COR-L47 (cell line): Measurements from ENCODE around the gene DIP2A.

Source experiments
- DNase-seq: peaks from one replicate; lab custom pipeline; 2025; lab: John Stamatoyannopoulos, UW

DIP2A gene

DNA sequence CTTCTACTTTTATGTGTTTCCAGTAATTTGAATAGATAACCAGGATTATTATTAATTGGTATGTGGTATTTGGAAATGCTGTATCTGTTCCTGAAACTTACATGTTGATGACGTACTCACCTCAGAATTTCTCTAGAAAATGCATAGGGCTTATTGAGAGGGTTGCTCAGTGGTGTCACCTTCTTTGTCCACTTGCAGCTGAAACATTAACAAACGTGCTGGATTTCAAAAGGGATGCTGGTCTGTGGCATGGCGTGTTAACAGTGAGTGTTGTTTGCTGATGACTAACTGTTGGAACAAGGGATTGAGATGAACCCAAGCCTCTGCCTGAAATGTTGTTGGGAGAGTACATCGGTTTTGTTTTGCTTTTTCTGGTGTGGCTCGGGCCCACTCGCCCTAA lies 78.3 kb downstream of the DIP2A start:
- no peak for DNase-seq

DNA sequence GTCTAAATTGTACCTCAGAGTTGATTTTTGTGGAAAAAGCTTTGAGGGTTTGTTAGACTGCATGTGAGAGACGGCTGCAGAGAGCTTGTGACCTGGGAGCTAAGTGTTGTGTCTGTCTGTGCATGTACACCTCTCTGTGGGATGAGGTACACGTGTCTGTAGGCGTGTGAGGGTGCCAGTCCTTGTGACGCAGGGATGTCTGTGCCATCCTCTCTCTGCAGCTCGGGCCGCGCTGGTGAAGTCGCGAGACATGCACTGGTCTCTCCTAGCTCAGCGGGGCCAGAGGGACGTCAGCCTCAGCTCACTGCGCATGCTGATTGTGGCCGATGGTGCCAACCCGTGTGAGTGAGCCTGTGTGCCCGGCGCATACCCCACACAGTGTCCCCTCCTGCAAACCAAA lies 79.6 kb downstream of the DIP2A start:
- DNase-seq: no peak

DNA sequence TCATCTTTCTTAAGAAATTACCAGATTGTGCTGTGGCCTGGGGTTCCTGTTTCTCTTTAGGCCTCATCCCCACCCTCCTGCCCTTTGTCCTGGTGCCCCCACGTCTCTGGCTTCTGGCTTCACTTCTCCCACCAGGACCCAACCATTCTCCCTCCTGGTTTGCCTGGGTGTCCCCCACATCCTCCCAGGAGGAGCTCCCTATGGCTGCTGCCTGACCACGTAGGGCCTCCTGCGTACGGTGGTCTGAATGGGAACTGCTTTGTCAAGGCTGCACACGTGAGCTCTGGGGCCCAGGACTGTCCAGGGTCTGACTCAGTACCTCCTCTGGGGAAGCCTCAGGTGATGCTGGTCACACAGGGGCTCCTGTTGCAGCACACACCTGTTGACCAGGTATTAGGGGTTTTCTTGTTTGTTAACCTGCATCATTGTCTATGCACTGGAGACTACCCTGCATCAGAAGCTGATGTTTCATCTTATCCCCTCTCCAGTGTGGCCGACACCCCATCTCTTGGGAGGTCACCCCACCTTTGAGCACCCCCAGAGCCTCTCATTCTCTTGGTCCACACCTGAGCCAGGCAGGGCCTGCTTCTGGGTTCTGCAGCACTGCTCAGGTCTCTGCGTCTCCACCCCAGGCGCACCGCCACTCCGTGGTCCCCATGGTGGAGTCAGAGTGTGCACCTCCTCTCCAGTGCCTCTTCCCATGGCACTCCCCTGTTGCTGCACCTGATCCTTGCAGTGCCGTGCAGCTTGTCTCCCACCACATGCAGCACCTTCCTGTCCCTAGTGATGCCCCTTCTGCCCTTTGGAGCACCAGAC lies 80.4 kb downstream of the DIP2A start:
- DNase-seq: no peak

DNA sequence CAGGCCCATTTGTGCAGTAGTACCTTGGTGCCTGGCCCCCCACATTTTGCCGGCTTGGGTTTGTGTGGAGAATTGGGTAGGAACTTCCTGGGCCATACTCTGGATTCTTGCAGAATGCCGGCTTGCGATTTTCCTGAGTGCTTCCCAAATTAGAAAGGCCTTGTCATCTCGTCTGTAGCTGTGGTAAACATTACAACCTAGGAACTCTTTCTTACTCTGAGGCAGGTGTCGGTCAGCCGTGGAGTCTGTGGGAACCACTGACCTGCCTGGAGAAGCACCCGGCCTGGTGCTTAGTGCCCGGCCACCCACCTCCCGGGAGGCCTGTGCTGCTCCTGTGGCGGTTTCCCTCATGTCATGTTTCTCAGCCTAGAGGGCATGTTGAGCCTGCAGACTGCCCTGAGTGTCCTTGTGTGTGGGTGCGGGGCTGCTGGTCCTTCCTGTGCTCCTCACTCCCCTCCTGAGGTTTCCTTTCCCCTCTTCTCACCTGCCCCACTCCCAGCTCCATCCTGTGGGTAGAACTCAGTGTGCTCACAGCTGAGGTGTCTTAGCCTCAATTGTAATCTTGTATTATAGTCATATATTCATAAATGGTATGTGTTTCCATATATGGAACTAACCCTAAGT lies 81.5 kb downstream of the DIP2A start:
- no peak for DNase-seq

DNA sequence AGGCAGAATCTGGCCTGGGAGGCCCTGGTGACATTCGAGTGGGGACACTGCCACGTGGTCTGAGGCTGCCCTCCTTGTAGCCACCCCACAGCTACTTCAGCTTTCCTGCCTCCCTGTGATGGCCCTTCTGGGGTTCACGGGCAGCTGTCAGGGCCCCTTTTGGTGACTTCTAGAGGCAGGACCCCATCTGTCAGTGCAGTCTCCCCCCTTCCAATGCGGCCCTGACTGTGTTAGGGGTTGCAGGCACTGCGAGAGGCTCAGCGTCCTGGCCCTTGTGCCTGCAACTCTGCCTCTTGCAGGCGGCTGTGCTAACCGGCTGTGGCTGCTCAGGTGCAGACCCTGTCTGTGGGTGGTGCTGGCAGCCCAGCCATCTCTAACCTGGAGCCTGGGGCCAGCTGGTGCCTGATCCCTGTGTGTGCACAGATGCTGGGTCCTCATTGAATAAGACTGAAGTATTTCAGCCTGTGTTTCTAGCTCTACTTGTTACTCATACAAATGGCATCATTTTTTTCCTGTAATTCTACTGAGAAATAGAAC lies 84.0 kb downstream of the DIP2A start:
- no peak for DNase-seq

DNA sequence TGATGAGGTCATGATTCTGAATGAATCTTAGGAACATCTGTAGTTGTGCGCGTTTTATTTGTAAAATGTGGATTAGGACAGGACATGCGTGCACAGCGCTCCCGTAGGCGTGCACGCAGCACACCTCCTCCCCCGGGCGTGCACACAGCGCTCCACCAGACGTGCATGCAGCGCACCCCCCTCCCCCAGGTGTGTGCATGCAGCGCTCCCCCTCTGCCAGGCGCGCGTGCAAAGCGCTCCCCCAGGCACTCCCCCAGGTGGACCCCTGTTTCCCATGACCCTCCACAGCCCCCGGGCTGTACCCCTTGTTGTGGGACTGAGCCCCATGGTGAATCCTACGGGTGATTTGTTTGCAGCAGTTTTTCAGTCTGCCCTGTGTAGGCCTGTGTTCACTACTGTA lies 84.6 kb downstream of the DIP2A start:
- no peak for DNase-seq

DNA sequence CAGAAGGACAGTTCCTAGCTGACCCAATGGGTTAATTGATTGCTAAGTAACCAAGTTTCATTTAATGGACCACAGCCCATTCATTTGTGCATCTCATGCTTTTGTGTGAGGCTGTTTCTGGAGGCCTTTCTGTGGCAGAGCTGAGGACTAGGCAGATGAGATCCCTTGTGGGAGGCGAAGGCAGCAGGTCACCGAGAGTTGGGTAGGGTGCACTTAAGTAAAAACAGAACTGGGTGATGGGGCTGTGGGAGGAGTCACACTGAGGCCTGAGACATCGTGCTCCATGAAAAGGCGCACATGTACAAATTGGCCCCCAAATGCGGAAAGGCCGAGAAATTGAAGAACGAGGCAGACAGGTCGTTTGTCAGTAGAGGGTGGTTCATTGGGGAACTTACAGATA lies 85.3 kb downstream of the DIP2A start:
- no peak for DNase-seq

DNA sequence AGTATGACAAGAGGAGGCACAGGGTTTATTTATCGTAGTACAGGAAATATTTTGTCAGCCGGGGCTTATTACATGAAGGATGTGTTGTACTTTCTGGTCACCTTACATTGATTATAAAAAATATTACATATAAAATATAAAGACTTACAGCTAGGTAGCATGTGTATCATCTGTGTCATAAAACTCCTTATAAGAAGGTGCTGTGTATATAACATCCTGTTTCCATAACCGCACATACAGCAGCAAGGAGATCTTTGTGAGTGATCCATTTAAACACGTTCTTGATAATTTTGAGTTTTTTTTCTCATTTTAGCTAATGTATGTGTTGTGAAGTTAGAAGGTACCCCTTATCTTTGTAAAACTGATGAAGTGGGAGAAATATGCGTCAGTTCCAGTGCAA lies 86.1 kb downstream of the DIP2A start:
- no peak for DNase-seq

DNA sequence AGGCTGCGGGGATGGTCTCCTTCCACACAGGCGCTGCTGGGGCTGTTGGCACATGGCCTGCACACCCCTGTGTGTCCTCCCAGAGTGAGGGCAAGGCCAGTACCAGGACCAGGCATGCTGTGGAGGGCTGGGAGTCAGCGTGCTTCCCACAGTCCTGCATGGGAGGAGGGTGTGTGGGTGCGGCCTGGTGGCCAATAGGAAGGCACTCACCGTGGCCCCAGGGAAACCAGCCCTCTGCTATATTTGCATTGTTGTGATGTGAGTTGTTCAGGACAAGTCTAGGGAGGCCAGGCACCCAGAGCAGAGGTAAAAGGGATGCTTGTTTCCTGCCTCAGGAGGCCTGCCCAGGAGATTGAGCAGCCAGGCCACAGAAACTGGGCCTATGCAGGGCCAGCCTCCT lies 86.7 kb downstream of the DIP2A start:
- no peak for DNase-seq

DNA sequence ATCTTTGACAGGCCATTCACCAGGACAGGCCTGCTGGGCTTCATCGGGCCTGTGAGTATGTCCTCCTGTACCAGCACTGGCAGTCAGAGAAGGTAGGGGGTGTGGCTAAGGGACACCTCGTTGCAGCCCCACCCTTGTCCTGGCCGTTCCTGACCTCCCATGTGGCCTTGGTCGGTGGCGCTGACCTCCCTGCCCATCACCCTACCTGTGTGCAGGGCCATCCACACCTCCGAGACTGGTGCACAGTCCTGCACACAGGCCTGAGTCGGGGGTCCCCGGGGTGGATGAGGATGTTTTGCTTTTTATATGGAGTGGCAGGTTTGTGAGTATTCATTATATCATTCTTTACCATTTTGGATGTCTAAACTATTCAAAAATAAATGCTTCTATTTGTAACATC lies 87.2 kb downstream of the DIP2A start:
- no peak for DNase-seq

DNA sequence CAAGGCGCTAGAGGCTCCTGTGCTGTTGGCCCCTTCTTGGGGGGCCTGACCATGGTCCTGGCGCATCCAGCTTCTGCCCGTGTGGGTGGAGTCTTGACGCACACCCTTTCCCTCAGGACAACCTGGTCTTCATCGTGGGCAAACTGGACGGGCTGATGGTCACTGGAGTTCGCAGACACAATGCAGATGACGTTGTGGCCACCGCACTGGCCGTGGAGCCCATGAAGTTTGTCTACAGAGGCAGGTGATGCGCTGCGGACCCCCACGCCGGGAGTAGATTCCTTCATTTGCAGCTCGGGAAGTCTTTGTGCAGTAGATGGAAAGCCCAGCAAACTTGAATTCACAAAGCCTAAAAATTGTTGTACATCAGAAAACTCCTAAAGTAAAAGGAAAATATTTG lies 88.1 kb downstream of the DIP2A start:
- no peak for DNase-seq

DNA sequence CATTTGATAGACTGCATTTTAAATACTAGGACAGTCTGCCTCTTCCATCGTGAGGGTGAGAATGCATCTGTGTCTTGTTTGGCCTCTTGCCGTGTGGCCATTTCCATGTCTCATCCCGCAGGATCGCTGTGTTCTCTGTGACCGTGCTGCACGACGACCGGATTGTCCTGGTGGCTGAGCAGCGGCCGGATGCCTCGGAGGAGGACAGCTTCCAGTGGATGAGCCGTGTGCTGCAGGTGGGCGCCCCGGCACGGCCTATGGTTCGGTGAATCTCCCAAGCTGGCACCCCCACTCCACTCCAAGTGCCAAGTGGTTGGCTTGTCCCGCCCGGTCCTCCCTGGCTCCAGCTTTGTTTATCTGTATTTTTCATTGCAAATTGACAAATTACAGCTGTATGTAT lies 91.0 kb downstream of the DIP2A start:
- no peak for DNase-seq

DNA sequence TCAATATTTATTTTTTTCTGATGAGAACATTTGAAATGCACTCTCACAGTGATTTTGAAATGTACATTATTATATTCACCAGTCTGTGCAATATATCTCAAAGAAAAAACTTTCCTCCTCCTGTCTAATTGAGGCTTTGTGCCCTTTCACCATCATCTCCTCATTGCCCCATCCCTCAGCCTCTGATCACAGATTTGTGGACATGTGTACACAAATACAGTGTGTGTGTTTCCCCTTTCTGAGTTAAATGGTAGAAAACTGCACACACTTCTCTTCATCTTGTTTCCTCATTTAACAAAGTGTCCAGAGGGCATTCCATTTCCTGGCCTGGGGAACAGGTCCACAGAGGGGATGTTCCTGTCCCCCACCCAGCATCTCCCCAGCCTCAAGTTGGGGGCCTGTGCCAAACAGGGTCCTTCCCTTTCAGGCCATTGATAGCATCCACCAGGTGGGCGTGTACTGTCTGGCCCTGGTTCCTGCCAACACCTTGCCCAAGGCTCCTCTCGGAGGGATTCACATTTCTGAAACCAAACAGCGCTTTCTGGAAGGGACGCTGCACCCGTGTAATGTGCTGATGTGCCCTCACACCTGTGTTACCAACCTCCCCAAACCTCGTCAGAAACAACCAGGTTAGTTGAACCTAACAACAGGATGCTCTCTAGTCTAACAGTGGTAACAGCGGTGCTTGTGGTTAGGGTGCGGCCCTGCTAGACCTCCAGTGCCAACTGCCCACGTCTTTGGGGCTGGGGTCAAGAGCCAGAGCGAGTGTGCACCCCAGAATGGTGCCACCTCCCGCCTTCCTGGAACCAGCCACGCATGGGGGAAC lies 91.6 kb downstream of the DIP2A start:
- no peak for DNase-seq

DNA sequence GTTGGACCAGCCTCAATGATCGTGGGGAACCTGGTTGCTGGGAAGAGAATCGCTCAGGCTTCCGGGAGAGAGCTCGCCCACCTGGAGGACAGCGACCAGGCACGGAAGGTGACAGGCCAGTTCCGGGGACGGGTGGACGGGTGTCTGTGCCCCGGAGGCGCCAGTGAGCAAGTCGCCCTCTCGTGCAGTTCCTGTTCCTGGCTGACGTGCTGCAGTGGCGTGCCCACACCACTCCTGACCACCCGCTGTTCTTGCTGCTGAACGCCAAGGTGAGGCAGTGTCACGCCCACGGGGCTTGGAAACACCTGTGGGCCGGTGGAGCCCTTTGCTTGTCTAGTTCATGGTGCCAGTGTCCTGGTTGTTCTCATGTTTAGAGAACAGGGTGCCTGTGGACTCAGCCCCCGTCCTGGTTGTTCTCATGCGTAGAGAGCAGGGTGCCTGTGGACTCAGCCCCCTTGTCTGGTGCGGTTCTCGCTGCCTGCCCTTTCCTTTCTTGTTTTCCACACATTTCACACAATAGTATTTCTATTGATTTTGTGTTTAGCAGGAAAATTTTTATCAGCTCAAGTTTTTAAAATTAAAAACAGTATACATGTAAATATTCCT lies 93.0 kb downstream of the DIP2A start:
- no peak for DNase-seq

DNA sequence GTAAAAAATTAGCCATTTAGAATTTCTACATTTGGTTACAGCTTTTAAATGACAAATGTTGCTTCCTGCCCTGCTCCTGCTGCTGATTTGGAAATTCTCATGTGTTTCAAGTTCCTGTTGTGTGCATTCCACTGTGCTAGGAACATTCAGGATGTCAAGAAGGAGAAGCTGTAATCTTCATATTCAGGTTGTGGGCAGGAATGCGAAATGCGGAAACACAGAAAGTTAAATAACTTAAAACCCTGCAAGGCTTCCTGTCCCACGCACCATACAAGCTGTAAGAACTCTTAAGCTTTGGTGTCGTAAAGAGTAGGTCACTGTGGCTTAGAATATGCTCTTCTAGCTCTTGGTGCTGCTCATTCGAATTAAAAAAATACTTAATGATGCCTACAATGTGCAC lies 93.6 kb downstream of the DIP2A start:
- DNase-seq: no peak

DNA sequence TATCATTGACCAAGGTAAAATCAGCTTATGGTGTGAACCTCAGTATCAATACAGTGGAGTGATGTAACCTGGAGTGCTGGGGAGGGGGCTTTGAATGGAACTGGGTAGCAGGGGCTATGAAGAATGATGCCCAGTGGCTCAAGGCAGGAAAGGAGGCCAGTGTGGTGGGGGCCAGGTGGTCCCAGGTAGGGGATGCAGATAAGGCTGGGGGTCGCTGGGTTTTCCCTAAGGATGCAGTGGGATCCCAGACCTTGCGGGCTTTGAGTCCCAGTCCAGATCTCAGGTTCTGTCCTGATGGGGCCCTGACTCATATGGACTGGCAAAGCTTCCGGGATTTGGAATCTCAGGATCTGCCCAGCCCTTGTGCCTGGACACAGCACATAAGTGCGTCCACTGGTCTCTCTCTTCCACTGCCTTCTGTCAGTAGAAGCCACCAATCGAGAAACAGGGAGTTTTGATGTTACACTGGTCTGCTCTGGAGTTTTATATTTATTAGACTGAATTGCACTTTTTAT lies 94.2 kb downstream of the DIP2A start:
- DNase-seq: no peak

DNA sequence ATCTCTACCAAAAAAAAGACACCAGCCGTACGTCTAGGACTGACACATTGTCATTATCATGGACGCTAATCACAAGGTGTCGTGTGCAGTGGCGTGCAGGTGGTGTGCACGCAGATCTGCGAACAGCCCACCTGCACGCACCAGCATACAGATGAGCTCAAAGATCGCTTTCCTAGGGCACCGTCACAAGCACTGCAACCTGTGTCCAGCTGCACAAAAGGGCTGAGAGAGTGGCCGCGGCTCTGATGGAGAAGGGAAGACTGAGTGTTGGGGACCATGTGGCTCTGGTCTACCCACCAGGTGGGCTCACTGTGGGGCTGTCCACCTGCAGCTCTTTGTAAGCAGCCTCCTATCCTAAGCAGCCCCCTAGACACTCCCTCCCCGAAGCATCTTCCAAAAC lies 95.3 kb downstream of the DIP2A start:
- DNase-seq: no peak

DNA sequence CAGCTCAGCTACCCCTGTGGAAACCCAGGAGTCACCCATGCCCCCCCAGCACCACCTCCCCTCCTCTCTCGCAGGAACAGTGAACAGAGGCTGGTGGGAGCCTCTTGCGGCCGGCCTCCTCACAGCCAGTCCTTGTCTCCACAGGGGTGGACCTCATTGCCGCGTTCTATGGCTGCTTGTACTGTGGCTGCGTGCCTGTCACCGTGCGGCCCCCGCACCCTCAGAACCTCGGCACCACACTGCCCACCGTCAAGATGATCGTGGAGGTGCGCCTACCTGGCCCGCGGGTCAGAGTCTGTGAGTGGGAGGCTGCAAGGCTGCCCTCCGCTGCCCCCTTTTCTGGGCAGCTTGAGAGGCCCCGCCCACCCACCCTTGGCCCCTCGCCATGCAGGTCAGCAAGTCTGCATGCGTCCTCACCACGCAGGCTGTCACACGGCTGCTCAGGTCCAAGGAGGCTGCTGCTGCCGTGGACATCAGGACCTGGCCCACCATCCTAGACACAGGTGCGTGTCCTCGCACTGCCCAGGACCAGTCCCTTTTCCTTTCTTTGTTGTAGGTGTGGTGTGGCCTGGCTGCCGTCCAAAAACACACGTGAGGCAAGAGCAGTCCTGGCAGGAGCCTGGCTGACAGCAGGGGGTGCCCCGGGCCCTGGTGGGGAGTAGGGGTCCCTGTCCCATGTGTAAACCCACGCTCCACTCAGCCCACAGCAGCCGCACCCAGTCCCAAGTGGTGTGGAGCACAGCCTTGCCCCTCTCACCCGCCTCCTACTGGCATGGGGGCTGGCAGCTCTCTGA lies 95.9 kb downstream of the DIP2A start:
- peak; percentile 46 for DNase-seq

DNA sequence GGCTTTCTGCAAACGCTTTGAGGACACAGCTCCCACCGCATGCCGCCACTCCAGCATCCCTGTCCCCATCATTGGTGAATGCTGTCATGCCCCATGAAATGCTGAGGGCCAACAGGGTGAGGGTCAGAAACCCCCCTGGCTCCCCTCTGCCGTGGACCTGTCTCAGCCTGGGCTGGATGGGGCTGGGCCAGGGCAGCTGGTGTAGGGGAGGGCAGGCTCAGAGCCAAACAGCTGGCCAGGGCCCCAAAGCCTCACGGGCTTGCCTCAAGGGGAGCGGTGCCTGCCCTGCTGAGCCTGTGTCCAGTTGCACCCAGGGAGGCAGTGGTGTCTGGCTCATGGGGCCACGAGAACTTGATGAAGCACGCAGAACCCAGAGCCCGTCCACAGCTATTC lies 96.5 kb downstream of the DIP2A start:
- DNase-seq: no peak

DNA sequence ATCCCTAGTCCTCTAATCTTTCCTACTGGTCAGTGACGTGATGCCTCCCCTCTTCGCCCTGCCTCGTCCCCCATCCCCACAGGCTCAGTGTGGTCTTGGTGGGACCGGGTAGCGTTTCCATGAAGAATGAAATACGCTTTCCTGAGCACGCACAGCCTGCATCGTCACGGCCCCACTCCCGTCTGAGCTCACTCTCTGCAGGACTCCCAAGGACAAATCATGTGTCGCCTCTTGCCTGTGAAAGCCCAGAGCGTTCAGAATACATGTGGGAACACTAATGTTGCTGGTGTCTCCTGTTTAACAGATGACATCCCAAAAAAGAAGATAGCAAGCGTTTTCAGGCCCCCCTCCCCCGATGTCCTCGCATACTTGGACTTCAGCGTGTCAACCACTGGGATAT lies 97.0 kb downstream of the DIP2A start:
- DNase-seq: no peak

DNA sequence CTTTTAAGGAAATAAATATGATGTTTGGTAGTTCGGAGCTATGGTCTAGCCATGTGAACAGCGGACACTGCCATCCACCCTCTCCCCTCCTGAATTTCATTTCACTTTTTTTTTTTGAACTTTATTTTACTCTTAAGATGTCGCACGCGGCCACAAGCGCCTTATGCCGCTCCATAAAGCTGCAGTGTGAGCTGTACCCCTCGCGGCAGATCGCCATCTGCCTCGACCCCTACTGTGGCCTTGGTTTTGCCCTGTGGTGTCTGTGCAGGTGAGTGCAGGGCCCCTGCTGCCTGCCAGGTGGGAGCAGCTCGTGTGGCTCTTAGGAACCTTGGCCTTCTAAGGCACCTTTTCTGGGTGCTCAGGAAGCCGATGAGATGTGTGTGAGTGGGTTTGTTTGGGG lies 98.1 kb downstream of the DIP2A start:
- no peak for DNase-seq
